NOMO-1 treated with dmso at 0.1 percent for 144 hours (cell line): ENCODE measurements around the gene DDB1.

Experiments used
- DNase-seq: peaks from one replicate; lab custom pipeline; 2025; ENCODE audit not compliant: unreplicated experiment; lab: John Stamatoyannopoulos, UW

The DDB1 gene

GRCh38 chr11:61298663-61299244 is 34.2 kb downstream of the DDB1 start:
- no peak for DNase-seq

- DNase-seq: no peak
Measured at GRCh38 chr11:61297746-61298145, 35.2 kb downstream of the DDB1 start.

- DNase-seq: no peak
Measured at GRCh38 chr11:61297341-61297740, 35.6 kb downstream of the DDB1 start.

GRCh38 chr11:61295596-61295926 is 37.3 kb downstream of the DDB1 start:
- no peak for DNase-seq

GRCh38 chr11:61294717-61295595 is 37.9 kb downstream of the DDB1 start, which contains the start of gene VWCE:
Gene VWCE, minus strand, starts transcription at chr11:61295316. Its CDS starts 279 bp downstream, at chr11:61295037.
- DNase-seq: peak; percentile 45

- DNase-seq: no peak
Measured at GRCh38 chr11:61293867-61294716, 38.8 kb downstream of the DDB1 start.

- DNase-seq: no peak
Measured at GRCh38 chr11:61292356-61292755, 40.5 kb downstream of the DDB1 start.

- DNase-seq: no peak
Measured at GRCh38 chr11:61290905-61291690, 41.8 kb downstream of the DDB1 start.

- no peak for DNase-seq
Measured at GRCh38 chr11:61287338-61287977, 45.4 kb downstream of the DDB1 start.

GRCh38 chr11:61283613-61284012 is 49.3 kb downstream of the DDB1 start:
- DNase-seq: no peak

GRCh38 chr11:61281581-61282250 is 51.2 kb downstream of the DDB1 start:
- DNase-seq: peak; percentile 1

GRCh38 chr11:61280883-61281580 is 51.9 kb downstream of the DDB1 start:
- no peak for DNase-seq

- no peak for DNase-seq
Measured at GRCh38 chr11:61279934-61280659, 52.8 kb downstream of the DDB1 start.

GRCh38 chr11:61278001-61278470 is 54.9 kb downstream of the DDB1 start:
- DNase-seq: no peak

GRCh38 chr11:61277186-61278000 is 55.5 kb downstream of the DDB1 start:
- no peak for DNase-seq

- DNase-seq: no peak
Measured at GRCh38 chr11:61275191-61275590, 57.7 kb downstream of the DDB1 start.

GRCh38 chr11:61274084-61274483 is 58.8 kb downstream of the DDB1 start:
- DNase-seq: no peak
